Activated CD4-positive, alpha-beta T cell treated with anti-CD3 and anti-CD28 coated beads for 24 hours (primary cell): ENCODE results near the gene AKAP17A.
"Not testable (repeated sequence)": the region's sequence is repeated elsewhere in the genome, so short reads cannot be mapped to it uniquely, and the experiment has no call there.

Experiments used
- DNase-seq, 2 donors: peaks; one replicate each; pipeline ENCODE4 v3.0.0-alpha.2; 2020; ENCODE audit warnings: low read depth in 2 of 2

AKAP17A gene, protein sequence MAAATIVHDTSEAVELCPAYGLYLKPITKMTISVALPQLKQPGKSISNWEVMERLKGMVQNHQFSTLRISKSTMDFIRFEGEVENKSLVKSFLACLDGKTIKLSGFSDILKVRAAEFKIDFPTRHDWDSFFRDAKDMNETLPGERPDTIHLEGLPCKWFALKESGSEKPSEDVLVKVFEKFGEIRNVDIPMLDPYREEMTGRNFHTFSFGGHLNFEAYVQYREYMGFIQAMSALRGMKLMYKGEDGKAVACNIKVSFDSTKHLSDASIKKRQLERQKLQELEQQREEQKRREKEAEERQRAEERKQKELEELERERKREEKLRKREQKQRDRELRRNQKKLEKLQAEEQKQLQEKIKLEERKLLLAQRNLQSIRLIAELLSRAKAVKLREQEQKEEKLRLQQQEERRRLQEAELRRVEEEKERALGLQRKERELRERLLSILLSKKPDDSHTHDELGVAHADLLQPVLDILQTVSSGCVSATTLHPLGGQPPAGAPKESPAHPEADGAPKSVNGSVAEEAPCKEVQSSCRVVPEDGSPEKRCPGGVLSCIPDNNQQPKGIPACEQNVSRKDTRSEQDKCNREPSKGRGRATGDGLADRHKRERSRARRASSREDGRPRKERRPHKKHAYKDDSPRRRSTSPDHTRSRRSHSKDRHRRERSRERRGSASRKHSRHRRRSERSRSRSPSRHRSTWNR

DNA sequence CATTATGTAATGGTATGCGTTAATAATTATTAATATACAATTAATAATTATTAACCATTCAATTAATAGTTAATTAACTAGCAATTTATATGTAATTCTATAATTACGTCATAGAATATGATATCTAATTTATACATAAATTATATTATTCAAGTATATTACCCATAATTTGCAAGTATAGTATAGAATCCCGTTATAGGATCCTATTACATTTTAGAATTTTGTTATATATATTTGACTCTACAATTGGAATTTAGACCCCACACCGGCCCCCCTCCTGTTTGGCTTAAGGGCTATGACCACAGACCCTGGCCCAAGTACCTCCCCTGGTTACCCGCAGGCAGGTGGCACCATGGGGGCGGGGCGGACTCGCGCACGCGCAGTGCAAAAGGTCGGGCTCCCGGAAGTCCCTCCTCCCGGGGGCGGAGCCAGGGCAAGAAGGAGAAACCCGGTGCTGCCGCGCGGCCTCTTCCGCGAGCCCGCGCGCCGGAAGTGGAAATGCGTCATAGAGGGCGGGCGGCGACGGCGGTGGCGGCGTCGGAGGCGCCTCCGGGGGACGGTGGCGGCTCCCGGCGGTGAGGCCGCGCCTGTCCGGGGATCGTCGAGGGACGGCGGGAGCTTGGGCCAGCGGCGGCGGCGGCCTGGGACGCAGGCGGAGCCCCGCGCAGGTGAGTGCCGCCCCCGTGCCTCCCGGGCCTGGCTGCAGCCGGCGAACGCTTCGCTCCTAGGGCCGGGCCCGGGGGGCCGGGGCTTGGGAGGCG lies at the start of gene AKAP17A:
AKAP17A (plus strand) TSS at position 503 of the 761 bp plus-strand sequence. CDS start 1,859 bp downstream, outside the sequence.
- DNase-seq = peak; percentile 98

DNA sequence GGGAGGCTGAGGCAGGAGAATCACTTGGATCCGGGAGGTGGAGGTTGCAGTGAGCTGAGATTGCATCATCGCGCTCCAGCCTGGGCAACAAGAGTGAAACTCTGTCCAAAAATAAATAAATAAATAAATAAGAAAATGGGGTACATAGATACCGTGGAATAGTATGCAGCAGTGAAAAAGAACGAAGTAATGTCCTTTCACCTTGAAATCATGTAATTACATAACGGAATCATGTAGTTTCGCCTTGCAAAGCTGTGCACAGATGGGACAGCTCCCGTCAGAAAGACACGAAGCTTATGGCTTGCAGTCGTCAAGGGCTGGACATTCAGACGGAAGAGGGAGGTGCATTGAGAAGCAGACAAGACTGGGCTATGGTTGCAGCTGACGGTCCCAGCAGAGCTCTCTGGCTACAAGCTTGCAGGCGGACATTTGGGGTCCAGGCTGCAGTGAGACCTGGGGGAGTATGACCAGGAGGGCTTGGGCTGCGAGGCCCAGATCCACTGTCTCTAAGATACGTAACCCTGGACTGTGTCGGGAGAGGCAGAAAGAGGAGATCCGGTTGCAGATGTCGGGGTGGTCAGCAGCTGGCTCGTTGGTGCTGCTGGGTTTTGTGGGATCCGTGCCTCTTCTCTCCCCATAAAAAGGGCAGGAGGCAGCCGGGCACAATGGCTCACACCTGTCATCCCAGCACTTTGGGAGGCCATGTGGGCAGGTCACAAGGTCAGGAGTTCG lies 48.2 kb upstream of the AKAP17A start:
- DNase-seq = no peak

DNA sequence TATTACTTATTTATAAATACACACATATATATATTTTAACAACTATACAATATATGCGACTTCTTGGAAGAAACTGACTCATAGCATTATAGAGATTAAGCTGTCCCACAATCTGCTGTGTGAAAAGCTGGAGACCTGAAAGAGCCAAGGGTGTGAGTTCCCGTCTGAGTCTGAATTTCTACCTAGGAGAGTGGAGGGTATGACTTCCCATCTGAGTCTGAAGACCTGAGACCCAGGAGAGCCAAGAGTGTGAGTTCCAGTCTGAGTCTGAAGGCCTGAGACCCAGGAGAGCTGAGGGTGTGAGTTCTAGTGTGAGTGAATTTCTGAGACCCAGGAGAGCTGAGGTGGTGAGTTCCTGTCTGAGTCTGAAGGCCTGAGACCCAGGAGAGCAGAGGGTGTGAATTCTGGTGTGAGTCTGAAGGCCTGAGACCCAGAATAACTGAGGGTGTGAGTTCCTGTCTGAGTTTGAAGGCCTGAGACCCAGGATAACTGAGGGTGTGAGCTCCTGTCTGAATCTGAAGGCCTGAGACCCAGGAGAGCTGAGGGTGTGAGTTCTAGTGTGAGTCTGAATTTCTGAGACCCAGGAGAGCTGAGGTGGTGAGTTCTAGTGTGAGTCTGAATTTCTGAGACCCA lies 45.5 kb upstream of the AKAP17A start:
- DNase-seq = no peak

DNA sequence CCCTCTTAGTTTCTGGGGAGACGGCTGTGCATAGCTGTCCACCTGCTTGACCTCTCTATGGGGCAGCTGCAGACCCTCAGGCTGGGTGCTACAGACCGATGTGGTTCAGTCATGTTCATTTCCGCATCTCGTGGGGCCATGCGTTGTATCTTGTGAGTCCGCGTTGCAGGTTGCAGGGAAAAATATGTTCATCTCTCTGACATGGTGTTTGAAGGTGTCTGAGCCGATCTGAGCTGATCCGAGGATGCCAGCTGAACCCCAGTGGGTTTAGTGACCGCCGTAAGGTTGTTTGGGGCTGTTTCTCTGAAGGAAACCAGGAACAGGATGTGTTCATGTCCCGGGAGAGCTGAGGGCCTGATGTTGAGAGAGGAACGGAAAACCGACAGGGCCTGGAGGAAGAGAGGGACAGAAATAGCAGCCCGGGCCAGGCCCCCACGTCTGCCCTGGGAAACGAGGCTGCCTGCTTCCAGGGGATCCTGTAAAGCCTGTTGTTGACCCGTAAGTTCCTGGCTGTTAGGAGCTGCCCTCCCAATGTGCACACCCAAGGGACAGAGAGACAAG lies 44.6 kb upstream of the AKAP17A start:
- DNase-seq = no peak

DNA sequence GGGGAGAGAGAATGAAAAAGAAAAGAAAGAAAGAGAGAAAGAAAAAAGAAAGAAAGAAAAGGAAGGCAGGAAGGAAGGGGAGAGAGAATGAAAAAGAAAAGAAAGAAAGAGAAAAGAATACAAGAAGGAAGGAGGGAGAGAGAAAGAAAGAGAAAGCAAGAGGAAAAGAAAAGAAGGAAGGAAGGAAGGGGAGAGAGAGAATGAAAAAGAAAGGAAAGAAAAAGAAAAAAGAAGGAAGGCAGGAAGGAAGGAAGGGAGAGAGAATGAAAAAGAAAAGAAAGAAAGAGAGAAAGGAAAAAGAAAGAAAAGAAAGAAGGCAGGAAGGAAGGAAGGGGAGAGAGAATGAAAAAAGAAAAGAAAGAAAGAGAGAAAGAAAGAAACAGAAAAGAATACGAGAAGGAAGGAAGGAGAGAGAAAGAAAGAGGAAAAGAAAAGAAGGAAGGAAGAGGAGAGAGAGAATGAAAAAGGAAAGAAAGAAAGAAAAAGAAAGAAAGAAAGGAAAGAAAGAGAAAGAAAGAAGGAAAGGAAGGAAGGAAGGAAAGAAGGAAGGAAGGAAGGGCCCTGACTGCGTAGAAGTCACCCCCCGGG lies 39.4 kb upstream of the AKAP17A start:
- no peak for DNase-seq

DNA sequence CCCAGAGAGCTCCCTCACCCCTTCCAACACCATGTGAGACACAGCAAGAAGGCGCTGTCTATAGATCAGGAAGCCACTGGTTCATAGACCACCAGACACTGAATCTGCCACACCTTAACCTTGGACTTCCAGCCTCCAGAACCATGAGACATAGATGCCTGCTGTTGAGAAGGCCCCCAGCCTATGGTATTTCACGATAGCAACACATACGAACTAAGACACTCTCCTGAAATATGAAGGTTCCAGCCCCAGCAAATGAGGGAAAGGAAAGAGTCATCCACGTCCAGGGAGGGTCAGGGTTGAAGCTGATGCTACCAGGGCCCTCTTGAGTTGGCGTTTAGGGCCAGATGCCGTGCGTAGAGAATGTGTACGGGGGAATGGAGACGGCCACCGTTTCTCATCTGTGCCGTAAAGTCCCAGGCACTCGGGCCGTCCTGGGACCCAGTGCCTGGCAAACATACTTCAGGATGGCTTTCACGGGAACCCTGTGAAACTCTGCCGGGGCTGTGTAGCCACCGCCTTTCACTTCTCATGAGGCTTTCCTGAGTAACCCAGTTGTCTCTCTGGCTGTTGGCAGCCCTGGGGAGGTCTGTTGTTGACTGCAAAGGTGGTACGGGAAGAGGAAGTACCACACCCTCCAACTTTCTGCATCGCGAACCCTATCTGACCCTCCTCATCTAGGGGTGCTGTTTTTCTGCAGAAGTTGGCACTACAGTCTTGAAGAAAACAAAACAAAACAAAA lies 36.8 kb upstream of the AKAP17A start:
- DNase-seq = no peak

DNA sequence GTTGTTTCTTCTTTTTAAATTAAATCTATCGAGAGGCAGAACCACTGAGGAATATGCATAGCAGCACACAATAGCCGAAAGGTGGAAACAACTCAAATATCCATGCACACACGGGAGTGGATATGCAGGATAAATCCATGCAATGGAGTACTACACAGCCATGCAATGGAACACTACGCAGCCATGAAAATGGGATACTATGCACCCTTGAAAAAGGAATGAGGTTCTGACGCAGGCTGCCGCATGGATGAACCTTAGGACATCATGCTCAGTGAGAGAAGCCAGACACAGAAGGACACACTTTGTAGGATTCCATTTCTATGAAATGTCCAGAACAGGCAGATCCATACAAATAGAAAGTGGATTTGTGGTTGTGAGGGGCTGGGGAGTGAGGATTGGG lies 36.0 kb upstream of the AKAP17A start:
- DNase-seq = no peak

DNA sequence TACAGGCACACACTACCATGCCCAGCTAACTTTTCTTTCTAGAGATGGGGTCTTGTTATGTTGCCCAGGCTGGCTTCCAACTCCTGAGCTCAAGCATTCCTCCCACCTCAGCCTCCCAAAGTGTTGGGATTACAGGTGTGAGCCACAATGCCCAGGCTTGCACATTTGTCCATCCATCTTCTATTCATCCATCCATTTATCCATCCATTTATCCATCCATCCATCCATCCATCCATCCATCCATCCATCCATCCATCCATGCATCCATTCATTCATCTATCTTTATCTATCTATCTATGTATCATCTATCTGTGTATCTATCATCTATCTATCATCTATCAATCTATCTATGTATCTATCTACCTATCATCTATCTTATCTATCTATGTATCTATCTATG lies 34.0 kb upstream of the AKAP17A start:
- not testable (repeated sequence) for DNase-seq

DNA sequence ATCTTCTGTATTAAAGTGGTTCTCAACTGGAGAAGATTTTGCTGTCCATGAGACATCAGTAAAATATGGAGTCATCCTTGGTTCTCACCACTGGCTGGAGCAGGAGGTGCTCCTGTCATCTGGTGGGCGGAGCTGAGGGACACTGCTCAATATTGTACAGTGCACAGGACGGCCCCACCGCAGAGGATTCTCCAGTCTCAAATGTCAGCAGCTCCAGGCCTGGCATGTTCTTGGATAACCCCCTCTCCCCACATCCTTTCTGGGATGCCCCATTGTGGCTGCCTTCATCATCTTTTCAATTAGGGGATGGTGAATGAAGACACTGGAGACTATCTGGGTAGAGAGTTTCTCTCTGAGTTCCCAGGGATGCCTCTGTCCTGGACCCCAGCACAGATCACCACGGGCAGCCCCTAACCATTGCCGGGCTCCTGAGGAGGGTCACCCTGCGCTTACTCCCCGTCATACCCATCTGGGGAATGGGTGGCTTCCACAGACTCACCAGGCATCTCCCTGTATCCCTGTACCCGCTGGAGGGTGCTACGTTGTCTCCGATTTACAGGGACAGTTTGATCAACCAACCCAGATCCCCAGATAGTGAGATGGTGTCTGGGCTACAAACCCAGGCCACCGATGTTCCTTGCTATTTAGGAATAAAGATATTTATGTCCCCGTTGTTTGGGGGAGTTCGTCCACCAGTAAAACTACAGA lies 32.5 kb upstream of the AKAP17A start:
- no peak for DNase-seq

DNA sequence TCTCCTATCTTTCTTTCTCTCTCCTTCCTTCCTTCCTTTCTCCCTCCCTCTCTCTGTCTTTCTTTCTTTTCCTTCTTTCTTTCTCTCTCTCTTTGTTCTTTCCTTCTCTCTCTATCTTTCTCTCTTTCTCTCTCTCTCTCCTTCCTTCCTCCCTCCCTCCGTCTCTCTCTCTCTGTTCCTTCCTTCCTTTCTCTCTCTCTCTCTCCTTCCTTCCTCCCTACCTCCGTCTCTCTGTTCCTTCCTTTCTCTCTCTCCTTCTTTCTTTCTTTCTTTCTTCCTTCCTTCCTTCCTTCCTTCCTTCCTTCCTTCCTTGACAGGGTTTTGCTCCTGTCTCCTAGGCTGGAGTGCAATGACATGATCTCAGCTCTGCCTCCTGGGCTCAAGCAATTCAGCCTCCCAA lies 30.2 kb upstream of the AKAP17A start:
- no peak for DNase-seq

DNA sequence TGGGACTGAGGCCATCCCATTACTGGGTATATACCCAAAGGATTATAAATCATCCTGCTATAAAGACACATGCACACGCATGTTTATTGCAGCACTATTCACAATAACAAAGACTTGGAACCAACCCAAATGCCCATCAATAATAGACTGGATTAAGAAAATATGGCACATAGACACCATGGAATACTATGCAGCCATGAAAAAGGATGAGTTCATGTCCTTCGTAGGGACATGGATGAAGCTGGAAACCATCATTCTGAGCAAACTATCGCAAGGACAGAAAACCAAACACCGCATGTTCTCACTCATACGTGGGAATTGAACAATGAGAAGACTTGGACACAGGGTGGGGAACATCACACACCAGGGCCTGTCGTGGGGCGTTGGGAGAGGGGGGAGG lies 27.3 kb upstream of the AKAP17A start:
- DNase-seq = not testable (repeated sequence)

DNA sequence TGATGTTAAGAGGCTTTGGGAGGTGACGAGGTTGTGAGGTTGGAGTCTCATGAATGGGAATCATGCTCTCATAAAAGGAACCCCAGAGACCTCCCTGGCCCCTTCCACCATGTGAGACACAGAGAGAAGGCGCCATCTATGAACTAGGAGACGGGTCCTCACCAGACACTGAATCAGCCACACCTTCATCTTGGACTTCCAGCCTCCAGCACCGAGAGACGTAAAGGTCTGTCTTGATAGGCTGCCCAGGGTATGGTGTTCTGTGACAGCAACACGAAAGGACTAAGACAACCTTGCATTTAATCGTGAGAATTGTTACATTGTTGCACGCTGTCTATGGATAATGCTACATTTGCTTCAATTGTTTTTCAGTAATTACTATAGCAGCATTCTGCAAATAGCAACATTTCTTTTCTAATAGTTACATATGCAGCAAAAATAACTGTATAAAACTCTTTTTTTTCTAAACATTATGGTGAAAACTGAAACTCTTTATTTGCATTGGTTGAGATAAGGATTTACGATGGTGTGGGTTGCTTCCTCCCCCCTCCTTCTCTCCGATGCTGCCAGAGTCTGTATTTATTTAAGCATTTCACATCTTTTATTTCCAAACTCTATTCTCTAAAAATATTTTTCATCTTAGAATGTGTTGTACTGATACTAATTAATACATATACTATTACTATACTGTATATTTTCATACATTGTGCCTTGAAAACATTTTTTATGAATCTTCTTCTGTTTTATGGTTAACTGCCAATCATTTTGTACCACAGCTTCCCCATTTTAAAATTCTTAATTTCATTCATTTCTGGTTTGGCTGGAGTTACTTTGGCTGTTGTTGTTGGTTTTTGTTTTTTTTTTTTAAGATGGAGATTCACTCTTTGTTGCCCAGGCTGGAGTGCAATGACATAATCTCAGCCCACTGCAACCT lies 26.4 kb upstream of the AKAP17A start:
- no peak for DNase-seq

DNA sequence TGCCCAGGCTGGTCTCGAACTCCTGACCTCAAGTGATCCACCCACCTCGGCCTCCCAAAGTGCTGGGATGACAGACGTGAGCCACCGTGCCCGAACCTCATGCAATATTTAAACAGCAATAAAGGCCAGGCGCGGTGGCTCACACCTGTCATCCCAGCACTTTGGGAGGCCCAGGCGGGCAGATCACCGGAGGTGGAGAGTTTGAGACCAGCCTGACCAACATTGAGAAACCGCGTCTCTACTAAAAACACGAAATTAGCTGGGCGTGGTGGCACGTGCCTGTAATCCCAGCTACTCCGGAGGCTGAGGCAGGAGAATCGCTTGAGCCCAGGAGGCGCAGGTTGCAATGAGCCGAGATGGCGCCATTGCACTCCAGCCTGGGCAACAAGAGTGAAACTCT lies 17.2 kb upstream of the AKAP17A start:
- DNase-seq = not testable (repeated sequence)

DNA sequence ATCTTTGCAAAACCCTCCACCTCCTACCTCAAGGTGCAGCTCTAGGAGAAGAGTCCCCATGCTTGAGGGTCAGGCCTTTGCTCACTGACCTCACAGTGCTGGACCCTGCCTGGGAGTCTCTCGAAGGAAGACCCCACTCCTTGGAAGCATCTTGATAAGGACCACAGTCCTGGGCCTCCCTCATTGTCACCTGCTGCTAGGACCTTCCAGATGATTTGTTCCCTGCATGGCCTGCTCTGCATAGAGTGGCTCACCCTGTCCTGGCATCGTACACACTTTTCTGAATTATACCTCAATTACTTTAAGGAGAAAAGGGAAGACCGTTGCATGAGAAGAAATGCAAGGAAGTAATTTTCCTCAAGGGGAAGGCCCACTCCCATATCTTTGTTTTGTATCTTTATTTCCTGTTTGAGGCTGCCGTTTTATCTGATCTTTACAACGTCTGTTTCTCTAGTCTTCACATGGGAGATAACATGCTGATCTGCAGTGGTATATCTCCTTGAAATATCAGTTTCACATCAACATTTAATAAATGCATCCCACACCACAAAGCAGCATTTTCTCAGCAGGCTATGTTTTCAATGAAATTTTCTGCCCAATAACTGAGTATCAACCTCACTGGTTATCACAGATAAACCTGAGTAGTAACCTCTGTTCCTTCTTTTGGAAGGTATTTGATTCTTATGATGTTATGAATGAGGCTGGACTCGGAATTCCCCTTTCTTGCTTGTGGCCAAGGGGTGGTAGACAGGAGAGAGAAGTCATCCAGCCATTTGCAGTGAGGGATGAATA lies 15.0 kb upstream of the AKAP17A start:
- DNase-seq = no peak

DNA sequence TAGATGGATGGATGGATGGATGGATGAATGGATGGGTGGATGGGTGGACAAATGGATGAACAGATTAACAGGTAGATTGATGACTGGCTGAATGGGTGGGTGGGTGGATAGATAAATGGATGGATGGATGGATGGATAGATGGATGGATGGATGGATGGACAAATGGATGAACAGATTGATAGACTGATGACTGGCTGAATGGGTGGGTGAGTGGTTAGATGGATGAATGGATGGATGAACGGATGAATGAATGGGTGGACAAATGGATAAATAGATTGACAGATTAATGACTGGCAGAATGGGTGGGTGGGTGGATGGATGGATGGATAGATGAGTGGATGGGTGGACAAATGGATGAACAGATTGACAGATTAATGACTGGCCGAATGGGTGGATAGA lies 13.6 kb upstream of the AKAP17A start:
- no peak for DNase-seq

DNA sequence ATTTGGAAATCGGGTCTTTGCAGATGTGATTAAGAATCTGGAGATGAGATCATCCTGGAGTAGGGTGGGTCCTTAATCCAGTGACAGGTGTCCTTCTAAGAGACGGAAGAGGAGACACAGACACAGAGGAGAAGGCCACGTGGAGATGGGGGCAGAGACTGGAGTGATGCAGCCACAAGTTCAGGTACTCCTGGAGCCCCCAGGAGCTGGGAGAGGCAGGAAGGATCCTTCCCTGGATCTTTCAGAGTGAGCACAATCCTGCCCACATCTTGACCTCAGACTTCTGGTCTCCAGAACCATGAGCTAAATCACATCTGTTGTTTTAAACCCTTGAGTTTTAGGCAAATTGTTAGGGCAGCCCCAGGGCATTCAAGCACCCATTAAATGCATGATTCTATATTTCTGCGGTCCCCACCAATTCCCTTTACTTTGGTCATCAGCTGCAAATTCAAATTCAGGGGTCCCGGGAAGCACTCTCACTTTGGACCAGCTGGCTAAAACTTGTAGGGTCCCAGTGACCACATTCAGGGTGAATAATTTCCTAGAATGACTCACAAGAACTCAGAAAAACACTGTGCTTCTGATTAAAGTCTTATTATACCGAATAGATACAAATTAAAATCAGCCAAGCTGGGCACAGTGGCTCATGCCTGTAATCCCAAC lies 12.8 kb upstream of the AKAP17A start:
- DNase-seq = no peak

DNA sequence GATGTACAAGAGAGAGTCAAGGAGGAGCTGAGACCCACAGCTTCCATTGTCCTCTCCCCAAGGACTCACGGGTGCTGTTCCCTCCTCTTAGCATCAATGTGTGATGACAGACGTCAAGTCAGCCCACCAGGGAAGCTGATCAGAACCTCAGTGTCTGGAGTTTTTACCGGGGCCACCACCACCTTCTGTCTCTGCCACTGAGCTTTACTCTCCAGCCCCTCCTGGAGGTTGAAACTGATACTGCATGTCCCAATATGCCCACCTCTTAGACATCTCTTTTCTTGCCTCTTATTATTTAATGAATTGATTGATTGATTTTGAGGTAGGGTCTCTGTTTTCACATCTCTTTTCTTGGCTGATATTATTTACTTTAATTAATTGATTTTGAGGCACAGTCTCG lies 10.3 kb upstream of the AKAP17A start:
- peak; percentile 71 to 74 for DNase-seq
